ENCODE data around the gene PNLIPRP2. TPM values are rescaled to one million over a fixed set of nuclear protein-coding genes. Genes with fewer than 3 reads are reported as not detected.

Gene PNLIPRP2
- total RNA-seq, 2 donors from 2014 or later = 0.64 to 0.79 TPM

- Histone ChIP-seq H3K36me3 (ENCODE audit: control insufficient read depth, insufficient read depth, low read length) (peaks cover 16% of the 10 kb centered on the region), H3K9me3 (ENCODE audit: control insufficient read depth, low read length) (no peaks in the 10 kb centered on the region), H3K9ac (ENCODE audit: extremely low read depth, low read length, poor library complexity, severe bottlenecking) (no peak overlapping the region), H3K27ac (ENCODE audit: low read depth, low read length) (no peak overlapping the region), H3K4me3 (ENCODE audit: low read length) (no peak overlapping the region), H3K4me1 (ENCODE audit: control insufficient read depth, insufficient read depth, low read length) (no peaks in the 10 kb centered on the region), H3K27me3 (ENCODE audit: control insufficient read depth, insufficient read depth, low read length, poor library complexity, severe bottlenecking) (no peaks in the 10 kb centered on the region)
- Mint-ChIP-seq H3K9me3 (no peaks in the 10 kb centered on the region), H3K27ac (no peak overlapping the region), H3K27me3 (ENCODE audit: insufficient read depth) (no peaks in the 10 kb centered on the region), H3K36me3 (ENCODE audit: low read depth) (peaks cover 47% of the 10 kb centered on the region), H3K4me1 (peaks cover 21% of the 10 kb centered on the region), H3K4me3 (peak overlapping the region; percentile 76)
- WGBS, 2 experiments (ENCODE audit: insufficient coverage in 1 of 2, insufficient read length in 1 of 2) = 89 to 100% methylated on average over 1 to 2 of the region's 2 CpGs
- no peak for TF ChIP-seq CTCF (conservative IDR thresholded peaks at IDR 0.05)
- DNase-seq = no peak
Measured at GRCh38 chr10:116668446-116668845, 47.7 kb downstream of the PNLIPRP2 start.

- Histone ChIP-seq H3K4me3 (ENCODE audit: low read length) (peak overlapping the region; percentile 75), H3K9ac (ENCODE audit: extremely low read depth, low read length, poor library complexity, severe bottlenecking) (no peak overlapping the region), H3K36me3 (ENCODE audit: control insufficient read depth, insufficient read depth, low read length) (peaks cover 16% of the 10 kb centered on the region), H3K4me1 (ENCODE audit: control insufficient read depth, insufficient read depth, low read length) (no peaks in the 10 kb centered on the region), H3K27ac (ENCODE audit: low read depth, low read length) (no peak overlapping the region), H3K9me3 (ENCODE audit: control insufficient read depth, low read length) (no peaks in the 10 kb centered on the region), H3K27me3 (ENCODE audit: control insufficient read depth, insufficient read depth, low read length, poor library complexity, severe bottlenecking) (no peaks in the 10 kb centered on the region)
- H3K9me3 Mint-ChIP-seq = no peaks in the 10 kb centered on the region
- H3K36me3 Mint-ChIP-seq (ENCODE audit: low read depth) = peaks cover 41% of the 10 kb centered on the region
- peak overlapping the region; percentile 76 for H3K4me3 Mint-ChIP-seq
- H3K27ac Mint-ChIP-seq = peak overlapping the region; percentile 86
- TF ChIP-seq CTCF (conservative IDR thresholded peaks at IDR 0.05) = no peak
- peaks cover 21% of the 10 kb centered on the region for H3K4me1 Mint-ChIP-seq
- 94 to 97% methylated on average over 4 to 5 of the region's 5 CpGs for WGBS, 2 experiments (ENCODE audit: insufficient coverage in 1 of 2, insufficient read length in 1 of 2)
- no peak for DNase-seq
- no peaks in the 10 kb centered on the region for H3K27me3 Mint-ChIP-seq (ENCODE audit: insufficient read depth)
Measured at GRCh38 chr10:116669080-116669479, 48.3 kb downstream of the PNLIPRP2 start.

- H3K4me3 ChIP-seq (ENCODE audit: low read length) = peak overlapping the region; percentile 75
- peak overlapping the region; percentile 71 for H3K9ac ChIP-seq (ENCODE audit: extremely low read depth, low read length, poor library complexity, severe bottlenecking)
- Mint-ChIP-seq H3K4me1 (peaks cover 21% of the 10 kb centered on the region), H3K27me3 (ENCODE audit: insufficient read depth) (no peaks in the 10 kb centered on the region), H3K27ac (peak overlapping the region; percentile 86), H3K4me3 (peak overlapping the region; percentile 76), H3K9me3 (no peaks in the 10 kb centered on the region), H3K36me3 (ENCODE audit: low read depth) (peaks cover 34% of the 10 kb centered on the region)
- DNase-seq = peak; percentile 97
- no peaks in the 10 kb centered on the region for H3K9me3 ChIP-seq (ENCODE audit: control insufficient read depth, low read length)
- H3K4me1 ChIP-seq (ENCODE audit: control insufficient read depth, insufficient read depth, low read length) = no peaks in the 10 kb centered on the region
- H3K27ac ChIP-seq (ENCODE audit: low read depth, low read length) = no peak overlapping the region
- H3K27me3 ChIP-seq (ENCODE audit: control insufficient read depth, insufficient read depth, low read length, poor library complexity, severe bottlenecking) = no peaks in the 10 kb centered on the region
- TF ChIP-seq CTCF (conservative IDR thresholded peaks at IDR 0.05) = no peak
- H3K36me3 ChIP-seq (ENCODE audit: control insufficient read depth, insufficient read depth, low read length) = peaks cover 16% of the 10 kb centered on the region
- WGBS, 2 experiments (ENCODE audit: insufficient coverage in 1 of 2, insufficient read length in 1 of 2) = 23 to 29% methylated on average over 17 to 41 of the region's 41 CpGs
Measured at GRCh38 chr10:116669832-116670644, 49.3 kb downstream of the PNLIPRP2 start.

Measured in endodermal cell (in vitro differentiated cells).